H1 (cell line): Measurements from ENCODE around the gene MRPS6. TPM values are rescaled to one million over a fixed set of nuclear protein-coding genes. Genes with fewer than 3 reads are reported as not detected.

Experiments
- CTCF ChIA-PET: fragments of 300-600 bp; sonication (Branson Sonifier 250); formaldehyde crosslinking; loops from one replicate; lab custom pipeline; 2021; ENCODE audit not compliant: partially characterized antibody; lab: Charles Lee
- POLR2A ChIA-PET: fragments of 300-600 bp; sonication (Branson Sonifier 250); formaldehyde crosslinking; loops from one replicate; lab custom pipeline; 2021; ENCODE audit warnings: inconsistent platforms; ENCODE audit not compliant: partially characterized antibody; lab: Charles Lee
- DNase-seq, 2 experiments: peaks; one replicate each; pipeline versions ENCODE4 v3.0.0 to v3.0.0-alpha.2; 2010 to 2022; ENCODE audit warnings: low spot score in 2 of 2, low read depth in 1 of 2, mixed read lengths in 1 of 2
- FAIRE-seq: peaks from 2 replicates; lab custom pipeline; 2011; peaks lifted over from hg19 to GRCh38; lab: Jason Lieb, UNC
- H2AFZ ChIP-seq: 2 replicates; pipeline ENCODE4 v1.8.1; 2012; ENCODE audit warnings: low read length, inconsistent platforms
- H2AK5ac ChIP-seq: 2 replicates; pipeline ENCODE4 v1.6.1; 2013; ENCODE audit warnings: low read depth, low read length
- H2BK120ac ChIP-seq: replicated peaks from 2 replicates; pipeline ENCODE3; 2013; ENCODE audit warnings: low read depth, low read length, inconsistent platforms
- H2BK12ac ChIP-seq: 2 replicates; pipeline ENCODE4 v1.6.1; 2013; ENCODE audit warnings: low read depth, low read length
- H2BK15ac ChIP-seq: 2 replicates; pipeline ENCODE4 v1.6.1; 2013; ENCODE audit warnings: low read length
- H2BK20ac ChIP-seq: 2 replicates; pipeline ENCODE4 v1.6.1; 2013; ENCODE audit warnings: low read length
- H2BK5ac ChIP-seq: 2 replicates; pipeline ENCODE4 v1.6.1; 2013; ENCODE audit warnings: low read depth, low read length
- H3K14ac ChIP-seq: 2 replicates; pipeline ENCODE4 v1.6.1; 2013; ENCODE audit warnings: inconsistent platforms; ENCODE audit not compliant: insufficient read length
- H3K18ac ChIP-seq: 2 replicates; pipeline ENCODE4 v1.6.1; 2013; ENCODE audit warnings: low read length; ENCODE audit errors: extremely low read depth
- H3K23ac ChIP-seq: 2 replicates; pipeline ENCODE4 v1.6.1; 2013; ENCODE audit warnings: inconsistent platforms; ENCODE audit not compliant: insufficient read length
- H3K23me2 ChIP-seq: 2 replicates; pipeline ENCODE4 v1.6.1; 2013; ENCODE audit warnings: low read depth, low read length
- H3K27ac ChIP-seq: 2 replicates; pipeline ENCODE4 v1.6.1; 2011; ENCODE audit warnings: low read depth, low read length, inconsistent platforms
- H3K27me3 ChIP-seq, 4 experiments: replicated peaks in 1 of 4; 1 replicate in 1 of 4; 2 replicates in 3 of 4; pipeline versions ENCODE4 v1.6.1 to v1.8.1; 2011 to 2013; ENCODE audit warnings: low read length in 3 of 4, mild to moderate bottlenecking in 3 of 4, inconsistent platforms in 2 of 4, mixed read lengths in 2 of 4, moderate library complexity in 1 of 4; ENCODE audit not compliant: control insufficient read depth in 3 of 4, insufficient read depth in 3 of 4; ENCODE audit errors: extremely low read depth in 1 of 4
- H3K36me3 ChIP-seq, 4 experiments: 2 replicates each; pipeline versions ENCODE4 v1.6.1 to v1.8.1; 2011 to 2013; ENCODE audit warnings: mild to moderate bottlenecking in 4 of 4, low read length in 3 of 4, moderate library complexity in 2 of 4, control low read depth in 1 of 4, inconsistent platforms in 1 of 4; ENCODE audit not compliant: insufficient read depth in 4 of 4, control insufficient read depth in 2 of 4
- H3K4ac ChIP-seq: replicated peaks from 2 replicates; pipeline ENCODE3; 2013; ENCODE audit warnings: low read length, low read depth, mixed read lengths, inconsistent platforms; ENCODE audit not compliant: insufficient read length
- H3K4me1 ChIP-seq, 4 experiments: replicated peaks in 1 of 4; 1 replicate in 1 of 4; 2 replicates in 3 of 4; pipeline versions ENCODE4 v1.6.1 to v1.8.1; 2011 to 2013; ENCODE audit warnings: low read length in 3 of 4, inconsistent platforms in 2 of 4, mixed read lengths in 1 of 4; ENCODE audit not compliant: insufficient read depth in 4 of 4, control insufficient read depth in 3 of 4
- H3K4me2 ChIP-seq, 2 experiments: 2 replicates each; pipeline versions ENCODE4 v1.6.1 to v1.8.1; 2011 to 2013; ENCODE audit warnings: low read depth in 2 of 2, low read length in 2 of 2, control low read depth in 1 of 2, inconsistent platforms in 1 of 2, mild to moderate bottlenecking in 1 of 2; ENCODE audit not compliant: insufficient read depth in 1 of 2
- H3K4me3 ChIP-seq, 4 experiments: fragments of 200-600, 300-600 bp in 1 of 4; sonication (generic), shearing (Covaris generic), sonication (Bioruptor Twin) in 1 of 4; 2 replicates each; pipeline versions ENCODE4 v1.5.1 to v1.8.1; 2011 to 2016; ENCODE audit warnings: low read length in 4 of 4, low read depth in 3 of 4, control low read depth in 2 of 4, inconsistent platforms in 2 of 4, mild to moderate bottlenecking in 2 of 4, mixed read lengths in 1 of 4, moderate library complexity in 1 of 4; ENCODE audit not compliant: insufficient read depth in 2 of 4; ENCODE audit errors: extremely low read depth in 1 of 4
- H3K56ac ChIP-seq: replicated peaks from 2 replicates; pipeline ENCODE3; 2013; ENCODE audit warnings: low read depth, mild to moderate bottlenecking, mixed read lengths, low read length, inconsistent platforms; ENCODE audit not compliant: insufficient read length
- H3K79me1 ChIP-seq: 2 replicates; pipeline ENCODE4 v1.6.1; 2013; ENCODE audit warnings: low read depth, low read length, control low read depth
- H3K79me2 ChIP-seq, 2 experiments: 2 replicates each; pipeline versions ENCODE4 v1.6.1 to v1.8.1; 2012 to 2013; ENCODE audit warnings: low read length in 2 of 2, mild to moderate bottlenecking in 2 of 2, inconsistent platforms in 1 of 2; ENCODE audit not compliant: insufficient read depth in 2 of 2, control insufficient read depth in 1 of 2
- H3K9ac ChIP-seq, 4 experiments: replicated peaks in 1 of 4; 1 replicate in 1 of 4; 2 replicates in 3 of 4; pipeline versions ENCODE4 v1.6.1 to v1.8.1; 2011 to 2013; ENCODE audit warnings: low read depth in 3 of 4, low read length in 3 of 4, control low read depth in 2 of 4, mild to moderate bottlenecking in 2 of 4, moderate library complexity in 2 of 4, inconsistent platforms in 1 of 4; ENCODE audit errors: extremely low read depth in 1 of 4
- H3K9me3 ChIP-seq, 2 experiments: 2 replicates each; pipeline versions ENCODE4 v1.6.1 to v1.8.1; 2012 to 2013; ENCODE audit warnings: mild to moderate bottlenecking in 2 of 2, moderate library complexity in 2 of 2, control low read depth in 1 of 2, inconsistent platforms in 1 of 2, low read depth in 1 of 2, low read length in 1 of 2, mixed read lengths in 1 of 2; ENCODE audit not compliant: insufficient read depth in 2 of 2
- H4K20me1 ChIP-seq, 2 experiments: replicated peaks in 1 of 2; 2 replicates each; pipeline versions ENCODE3 to v1.8.1; 2011 to 2013; ENCODE audit warnings: inconsistent platforms in 2 of 2, low read length in 2 of 2, mild to moderate bottlenecking in 1 of 2; ENCODE audit not compliant: insufficient read depth in 2 of 2, control insufficient read depth in 1 of 2
- H4K5ac ChIP-seq: 2 replicates; pipeline ENCODE4 v1.6.1; 2013; ENCODE audit warnings: low read length, low read depth, mixed read lengths, inconsistent platforms; ENCODE audit not compliant: insufficient read length
- H4K8ac ChIP-seq: 2 replicates; pipeline ENCODE4 v1.8.0; 2013; ENCODE audit warnings: mild to moderate bottlenecking, moderate library complexity, low read length, inconsistent platforms; ENCODE audit not compliant: insufficient read depth; ENCODE audit errors: extremely low read depth
- H4K91ac ChIP-seq: replicated peaks from 2 replicates; pipeline ENCODE3; 2013; ENCODE audit warnings: low read length, mixed read lengths, inconsistent platforms; ENCODE audit not compliant: insufficient read length
- ATF3 ChIP-seq: IDR thresholded peaks from 2 replicates; pipeline ENCODE4 v1.6.1; 2011; ENCODE audit warnings: low read depth, mild to moderate bottlenecking, low read length; ENCODE audit not compliant: insufficient read depth
- EGR1 ChIP-seq: IDR thresholded peaks from 2 replicates; pipeline ENCODE4 v1.6.1; 2011; ENCODE audit warnings: low read depth, low read length, borderline replicate concordance
- EZH2 ChIP-seq: fragments of 200-600 bp; sonication (generic); IDR thresholded peaks from 2 replicates; pipeline ENCODE4 v1.7.1; 2012; ENCODE audit warnings: low read depth, mild to moderate bottlenecking, moderate library complexity, low read length, inconsistent platforms; ENCODE audit not compliant: severe bottlenecking
- GTF2F1 ChIP-seq: IDR thresholded peaks from 2 replicates; pipeline ENCODE4 v1.6.1; 2012; ENCODE audit warnings: low read depth, low read length, improper control_type of control experiment, borderline replicate concordance
- KDM5A ChIP-seq: fragments of 200-600 bp; IDR thresholded peaks from 2 replicates; pipeline ENCODE4 v1.7.1; 2012; ENCODE audit warnings: mild to moderate bottlenecking, low read length, inconsistent platforms, mixed read lengths
- MAFK ChIP-seq: IDR thresholded peaks from 2 replicates; pipeline ENCODE4 v1.6.1; 2012; ENCODE audit warnings: low read depth, mild to moderate bottlenecking, improper control_type of control experiment, low read length
- MAX ChIP-seq: IDR thresholded peaks from 2 replicates; pipeline ENCODE4 v1.6.1; 2012; ENCODE audit warnings: inconsistent platforms
- POU5F1 ChIP-seq: IDR thresholded peaks from 2 replicates; pipeline ENCODE4 v1.6.1; 2011; ENCODE audit warnings: low read depth, mild to moderate bottlenecking, low read length, moderate library complexity
- WGBS, 2 experiments: shearing (Covaris generic) in 1 of 2; methylation state at CpG; one replicate each; pipeline versions ENCODE4 v1.1.6 to v1.1.7; 2013 to 2015; ENCODE audit warnings: low lambda C conversion rate in 2 of 2, mixed read lengths in 2 of 2, inconsistent platforms in 1 of 2, low coverage in 1 of 2, missing lambda C conversion rate in 1 of 2; ENCODE audit not compliant: insufficient replicate concordance in 2 of 2, insufficient coverage in 1 of 2, insufficient read length in 1 of 2; ENCODE audit errors: extremely low coverage in 1 of 2, missing lambda C conversion rate in 1 of 2; 5-methylcytosine and 5-hydroxymethylcytosine counted together
- polyA plus RNA-seq, 7 experiments: library from polyadenylated mRNA; depleted of rRNA in 3 of 7; stranded (reverse) in 5 of 7; unstranded in 2 of 7; fragments of >200 nt in 5 of 7; fragments of 200-250 nt in 2 of 7; gene quantifications; 1 replicate in 5 of 7; 2 replicates in 1 of 7; 4 replicates in 1 of 7; pipeline versions ENCODE4 v1.2.1 to v1.2.3, GENCODE V29; 2011 to 2013; ENCODE audit warnings: missing spikeins in 2 of 7, mixed read lengths in 2 of 7
- total RNA-seq: library from RNA; stranded (reverse); fragmentation: NEBNext Ultra II Directional; extraction: Animal tissue kit (Norgen Biotek cat#: 25700); gene quantifications from 2 replicates; pipeline ENCODE4 v1.2.1, GENCODE V29; 2021
- TF ChIP-seq, protein P1 (sequence below): IDR thresholded peaks from 2 replicates; pipeline ENCODE4 v1.6.1; 2012; ENCODE audit warnings: inconsistent platforms
- TF ChIP-seq, protein P2 (sequence below): IDR thresholded peaks from 2 replicates; pipeline ENCODE4 v1.6.1; 2012; ENCODE audit warnings: low read length, inconsistent platforms

MRPS6 gene
- total and polyA plus RNA-seq, 2 of the 8 experiments (the other 6 are each of a cell fraction or from before 2014, with no cell fraction given), result 62.7 to 156 TPM

DNA sequence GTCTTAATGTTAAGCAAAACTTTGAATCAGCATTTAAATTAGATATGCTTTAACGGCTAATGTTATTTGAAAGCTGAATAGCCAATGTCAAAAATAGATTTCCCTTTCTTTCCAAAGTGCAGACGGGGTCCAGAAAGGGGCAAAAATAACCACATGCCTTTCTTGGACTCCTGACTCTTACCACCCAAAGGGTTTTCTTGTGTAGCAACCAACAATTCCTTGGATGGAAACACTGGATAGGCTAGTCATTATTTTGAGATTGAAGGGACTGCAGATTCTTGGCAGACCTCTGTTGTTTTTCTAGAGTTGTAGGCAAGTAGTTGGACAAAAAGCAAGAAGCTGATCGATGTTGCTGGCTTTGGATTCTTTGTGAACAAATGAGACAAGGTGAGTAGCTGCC lies 107.0 kb downstream of the MRPS6 start:
- WGBS, 2 experiments, result 54% methylated on average over 3 of the region's 3 CpGs; no CpG with 5 or more reads in 1 of the 2 experiments
- Histone ChIP-seq H3K4me3 (peak overlapping the region in 2 of 4 experiments; percentile 1 to 44; a peak in 3 of 8 replicates), H4K20me1 (no peaks in the 10 kb centered on the region), H3K56ac (no peak overlapping the region), H2BK12ac (no peak overlapping the region), H4K91ac (no peak overlapping the region), H3K79me2 (no peaks in the 10 kb centered on the region), H3K18ac (no peak overlapping the region), H3K4me2 (peak overlapping the region; percentile 38 to 67; a peak in 3 of 4 replicates), H3K79me1 (no peaks in the 10 kb centered on the region), H3K27ac (no peak overlapping the region), H4K8ac (no peak overlapping the region), H3K27me3 (peaks cover 2 to 18% (median 7%) of the 10 kb centered on the region in 4 experiments; a peak in 5 of 7 replicates), H3K36me3 (no peaks in the 10 kb centered on the region), H2BK120ac (no peak overlapping the region), H3K4ac (no peak overlapping the region), H3K9ac (no peak overlapping the region), H3K23ac (no peak overlapping the region), H4K5ac (no peak overlapping the region), H3K4me1 (peaks cover 4 to 22% (median 15%) of the 10 kb centered on the region in 4 experiments; a peak in 6 of 7 replicates), H2AFZ (no peak overlapping the region), H2BK20ac (no peak overlapping the region; the same call in 1 of the 2 replicates), H2BK15ac (no peak overlapping the region), H3K23me2 (0 out of 2 replicates have a peak, but pooled peaks cover 2% of the 10 kb centered on the region), H2BK5ac (no peak overlapping the region), H3K14ac (no peak overlapping the region), H3K9me3 (no peaks in the 10 kb centered on the region), H2AK5ac (no peak overlapping the region)
- no peak for FAIRE-seq
- DNase-seq, result no peak
- CTCF ChIA-PET, result interaction anchor here (1.4 to 2.2 kb wide), 2 partner anchors 49 to 63 kb away, joined by 4 read pairs; no protein-coding TSS in a partner anchor
- POLR2A ChIA-PET, result interaction anchor here (1.4 kb wide), 1 partner anchor 10 kb away, joined by 3 read pairs; no protein-coding TSS in a partner anchor
- TF ChIP-seq MAFK (no peak), POU5F1 (no peak), KDM5A (no peak), ATF3 (no peak), MAX (no peak), GTF2F1 (no peak), EZH2 (no peak), EGR1 (no peak)
- TF ChIP-seq, protein P1, sequence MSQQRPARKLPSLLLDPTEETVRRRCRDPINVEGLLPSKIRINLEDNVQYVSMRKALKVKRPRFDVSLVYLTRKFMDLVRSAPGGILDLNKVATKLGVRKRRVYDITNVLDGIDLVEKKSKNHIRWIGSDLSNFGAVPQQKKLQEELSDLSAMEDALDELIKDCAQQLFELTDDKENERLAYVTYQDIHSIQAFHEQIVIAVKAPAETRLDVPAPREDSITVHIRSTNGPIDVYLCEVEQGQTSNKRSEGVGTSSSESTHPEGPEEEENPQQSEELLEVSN, result no peak
- TF ChIP-seq, protein P2, sequence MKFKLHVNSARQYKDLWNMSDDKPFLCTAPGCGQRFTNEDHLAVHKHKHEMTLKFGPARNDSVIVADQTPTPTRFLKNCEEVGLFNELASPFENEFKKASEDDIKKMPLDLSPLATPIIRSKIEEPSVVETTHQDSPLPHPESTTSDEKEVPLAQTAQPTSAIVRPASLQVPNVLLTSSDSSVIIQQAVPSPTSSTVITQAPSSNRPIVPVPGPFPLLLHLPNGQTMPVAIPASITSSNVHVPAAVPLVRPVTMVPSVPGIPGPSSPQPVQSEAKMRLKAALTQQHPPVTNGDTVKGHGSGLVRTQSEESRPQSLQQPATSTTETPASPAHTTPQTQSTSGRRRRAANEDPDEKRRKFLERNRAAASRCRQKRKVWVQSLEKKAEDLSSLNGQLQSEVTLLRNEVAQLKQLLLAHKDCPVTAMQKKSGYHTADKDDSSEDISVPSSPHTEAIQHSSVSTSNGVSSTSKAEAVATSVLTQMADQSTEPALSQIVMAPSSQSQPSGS, result no peak
